CD4-positive, alpha-beta T cell treated with Interleukin-10 for 1 hour (primary cell): ENCODE results near the gene FTCD.
"Not testable (repeated sequence)": the region's sequence is repeated elsewhere in the genome, so short reads cannot be mapped to it uniquely, and the experiment has no call there.

ENCODE experiments used
- DNase-seq: peaks from one replicate; pipeline ENCODE4 v3.0.0-alpha.2; 2020

FTCD gene

DNA sequence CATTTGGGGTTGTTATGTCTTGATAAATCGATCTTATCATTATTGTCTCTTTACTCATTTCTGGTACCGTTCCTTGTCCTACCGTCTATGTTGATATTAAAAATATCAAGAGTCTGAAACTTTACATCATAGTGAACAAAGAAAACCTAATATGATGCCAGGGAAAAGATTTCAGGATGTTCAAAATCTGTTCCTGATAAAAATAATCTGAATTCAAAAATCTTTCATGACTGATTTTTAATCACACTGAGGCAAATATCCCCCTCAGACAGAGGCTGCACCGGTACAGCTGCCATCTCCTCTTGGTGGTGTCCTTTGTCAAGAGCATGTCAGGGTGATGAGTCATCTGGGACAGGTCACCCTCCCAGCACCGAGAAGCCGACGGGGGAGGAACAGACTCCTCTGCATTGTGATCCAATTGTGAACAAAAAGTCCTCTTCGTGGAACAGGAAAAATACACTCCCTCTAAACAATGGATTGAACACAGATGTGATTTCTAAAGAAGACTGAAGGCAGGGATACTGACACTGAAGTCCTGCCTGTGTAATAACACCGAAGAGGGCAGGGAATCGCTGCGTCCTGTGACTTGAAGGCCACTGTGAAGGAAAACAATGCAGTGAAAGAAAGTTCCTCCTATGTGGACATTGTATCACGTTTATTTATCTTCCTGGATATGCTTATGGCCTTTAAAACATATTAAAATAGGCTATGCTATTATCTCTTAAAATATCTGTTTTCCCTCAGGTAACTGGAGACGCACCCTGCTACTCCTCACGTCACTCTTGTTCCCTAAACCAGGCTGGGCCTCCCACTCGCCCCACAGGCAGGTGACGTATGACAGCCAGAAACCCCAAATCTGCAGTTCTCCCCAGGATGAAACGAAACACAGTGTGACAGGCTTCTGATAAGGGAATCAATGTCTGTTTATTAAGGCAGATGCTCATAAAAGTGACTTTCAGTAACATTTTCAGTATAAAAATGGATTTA is 33.1 kb upstream of the FTCD start:
- DNase-seq: no peak

DNA sequence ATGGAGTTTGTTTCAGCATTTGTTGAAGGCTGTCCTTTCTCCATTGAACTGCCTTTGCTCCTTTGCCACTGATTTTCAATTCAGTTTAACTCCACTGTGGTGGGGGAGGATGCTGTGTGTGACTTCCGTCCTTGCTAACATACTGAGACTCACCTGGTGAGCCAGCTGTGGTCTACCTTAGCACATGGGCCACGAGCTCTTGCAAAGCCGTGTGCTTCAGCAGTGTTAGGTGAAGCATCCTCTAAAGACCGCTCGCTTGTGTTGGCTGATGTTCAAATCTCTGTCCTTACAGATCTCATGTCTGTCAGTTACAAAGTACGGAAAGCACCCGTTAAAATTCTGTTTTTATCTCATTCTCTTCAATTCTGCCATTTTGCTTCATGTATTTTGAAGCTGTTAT is 32.4 kb upstream of the FTCD start:
- no peak for DNase-seq

DNA sequence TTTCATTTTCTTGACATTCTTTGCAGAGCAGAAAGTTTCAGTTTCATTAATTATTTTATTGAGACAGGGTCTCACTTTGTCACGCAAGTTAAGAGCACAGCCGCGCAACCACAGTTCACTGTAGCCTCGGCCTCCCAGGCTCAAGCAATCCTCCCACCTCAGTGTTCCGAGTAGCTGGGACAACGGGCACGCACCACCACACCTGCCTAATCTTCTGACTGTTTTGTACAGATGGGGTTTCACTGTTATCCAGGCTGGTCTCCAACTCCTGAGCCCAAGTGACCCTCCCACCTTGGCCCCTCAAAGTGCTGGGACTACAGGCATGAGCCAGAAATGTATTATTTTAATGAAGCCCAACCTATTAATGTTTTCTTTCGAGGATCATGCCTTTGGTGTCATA is 31.9 kb upstream of the FTCD start:
- DNase-seq: no peak

DNA sequence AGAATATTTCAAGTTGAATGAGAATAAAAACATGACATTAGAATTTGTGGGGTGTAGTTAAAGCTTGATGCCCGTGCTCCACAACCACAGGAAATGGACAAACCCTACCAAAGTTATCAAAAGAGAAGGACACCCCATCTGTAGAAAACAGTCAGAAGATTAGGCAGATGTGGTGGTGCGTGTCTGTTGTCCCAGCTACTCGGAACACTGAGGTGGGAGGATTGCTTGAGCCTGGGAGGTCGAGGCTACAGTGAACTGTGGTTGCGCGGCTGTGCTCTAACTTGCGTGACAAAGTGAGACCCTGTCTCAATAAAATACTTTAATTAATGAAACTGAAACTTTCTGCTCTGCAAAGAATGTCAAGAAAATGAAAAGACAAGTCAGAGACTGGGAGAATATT is 30.3 kb upstream of the FTCD start:
- no peak for DNase-seq

DNA sequence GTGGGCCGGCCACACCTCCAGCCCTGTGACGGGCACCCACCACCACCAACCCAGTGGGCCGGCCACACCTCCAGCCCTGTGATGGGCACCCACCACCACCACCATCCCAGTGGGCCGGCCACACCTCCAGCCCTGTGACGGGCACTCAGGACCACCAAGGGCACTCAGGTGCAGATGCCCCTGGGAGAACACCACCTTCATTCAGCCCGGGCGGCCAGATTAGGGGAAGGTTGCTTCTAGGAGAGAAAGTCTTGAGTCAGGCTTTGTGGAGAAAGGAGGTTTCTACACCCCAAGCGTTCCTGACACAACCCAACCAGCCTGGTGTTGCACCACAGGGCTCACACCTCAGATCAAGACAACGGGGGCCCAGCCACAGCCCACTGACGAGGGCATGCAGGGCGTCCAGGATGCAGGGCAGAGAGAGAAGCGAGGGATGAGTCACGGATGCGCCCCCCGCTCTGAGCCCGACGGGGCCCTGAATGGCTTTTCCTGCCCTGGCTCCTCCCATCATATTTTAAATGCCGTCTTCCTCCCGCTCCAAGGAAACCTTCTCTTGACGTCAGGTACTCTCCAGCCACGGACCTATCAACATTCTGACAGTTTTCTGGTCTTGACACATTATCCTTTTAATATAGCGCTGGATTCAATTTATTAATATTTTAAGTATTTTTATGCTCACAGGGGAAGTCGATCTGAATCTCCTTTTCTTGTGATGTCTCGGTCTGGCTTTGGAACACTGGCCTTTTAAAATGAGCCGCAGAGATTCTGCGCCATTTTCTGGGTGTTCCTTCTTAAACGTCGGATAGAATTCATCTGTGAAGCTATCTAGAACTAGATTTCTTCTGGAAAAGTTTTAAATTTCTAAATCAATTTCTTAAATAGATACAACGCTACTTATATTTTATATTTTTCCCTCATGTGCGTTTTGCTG is 29.5 kb upstream of the FTCD start:
- peak; percentile 71 for DNase-seq

DNA sequence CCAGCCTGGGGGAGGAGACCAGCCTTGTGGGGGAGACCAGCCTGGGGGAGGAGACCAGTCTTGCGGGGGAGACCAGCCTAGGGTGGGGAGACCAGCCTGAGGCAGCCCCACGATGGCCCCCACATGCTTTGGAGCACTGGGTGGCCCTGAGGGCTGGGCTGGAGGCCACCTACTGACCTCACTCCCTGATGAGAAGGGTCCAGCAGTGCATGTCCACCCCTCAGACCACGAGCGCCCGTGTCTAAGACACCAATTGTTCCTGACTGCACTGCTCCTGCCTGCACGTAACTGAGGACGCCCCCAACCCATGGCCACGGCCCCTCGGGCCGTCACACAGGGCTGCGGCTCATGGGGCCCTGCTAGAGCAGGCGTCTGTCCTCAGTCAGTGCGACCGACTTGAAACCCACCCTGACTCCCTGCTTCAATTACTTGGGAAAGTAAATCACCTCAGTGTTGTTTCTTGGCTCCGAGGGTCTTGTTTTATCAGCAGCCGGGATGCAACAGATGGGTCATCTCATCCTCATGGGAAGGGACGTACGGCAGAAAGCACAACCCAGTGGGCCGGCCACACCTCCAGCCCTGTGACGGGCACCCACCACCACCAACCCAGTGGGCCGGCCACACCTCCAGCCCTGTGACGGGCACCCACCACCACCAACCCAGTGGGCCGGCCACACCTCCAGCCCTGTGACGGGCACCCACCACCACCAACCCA is 28.7 kb upstream of the FTCD start, which contains the start of gene SPATC1L:
SPATC1L (minus strand) TSS at position 550 of the 715 bp plus-strand sequence. CDS start 1,643 bp downstream, outside the sequence.
- peak; percentile 43 for DNase-seq

DNA sequence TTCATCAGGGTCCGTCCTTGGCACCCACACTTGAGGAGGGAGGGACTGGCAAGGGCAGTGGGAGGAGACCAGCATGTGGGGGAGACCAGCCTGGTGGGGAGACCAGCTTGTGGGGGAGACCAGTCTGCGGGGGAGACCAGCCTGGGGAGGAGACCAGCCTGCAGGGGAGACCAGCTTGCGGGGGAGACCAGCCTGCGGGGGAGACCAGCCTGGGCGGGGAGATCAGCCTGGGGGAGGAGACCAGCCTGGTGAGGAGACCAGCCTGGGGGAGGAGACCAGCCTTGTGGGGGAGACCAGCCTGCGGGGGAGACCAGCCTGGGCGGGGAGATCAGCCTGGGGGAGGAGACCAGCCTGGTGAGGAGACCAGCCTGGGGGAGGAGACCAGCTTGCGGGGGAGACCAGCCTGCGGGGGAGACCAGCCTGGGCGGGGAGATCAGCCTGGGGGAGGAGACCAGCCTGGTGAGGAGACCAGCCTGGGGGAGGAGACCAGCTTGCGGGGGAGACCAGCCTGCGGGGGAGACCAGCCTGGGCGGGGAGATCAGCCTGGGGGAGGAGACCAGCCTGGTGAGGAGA is 28.0 kb upstream of the FTCD start:
- DNase-seq: not testable (repeated sequence)

DNA sequence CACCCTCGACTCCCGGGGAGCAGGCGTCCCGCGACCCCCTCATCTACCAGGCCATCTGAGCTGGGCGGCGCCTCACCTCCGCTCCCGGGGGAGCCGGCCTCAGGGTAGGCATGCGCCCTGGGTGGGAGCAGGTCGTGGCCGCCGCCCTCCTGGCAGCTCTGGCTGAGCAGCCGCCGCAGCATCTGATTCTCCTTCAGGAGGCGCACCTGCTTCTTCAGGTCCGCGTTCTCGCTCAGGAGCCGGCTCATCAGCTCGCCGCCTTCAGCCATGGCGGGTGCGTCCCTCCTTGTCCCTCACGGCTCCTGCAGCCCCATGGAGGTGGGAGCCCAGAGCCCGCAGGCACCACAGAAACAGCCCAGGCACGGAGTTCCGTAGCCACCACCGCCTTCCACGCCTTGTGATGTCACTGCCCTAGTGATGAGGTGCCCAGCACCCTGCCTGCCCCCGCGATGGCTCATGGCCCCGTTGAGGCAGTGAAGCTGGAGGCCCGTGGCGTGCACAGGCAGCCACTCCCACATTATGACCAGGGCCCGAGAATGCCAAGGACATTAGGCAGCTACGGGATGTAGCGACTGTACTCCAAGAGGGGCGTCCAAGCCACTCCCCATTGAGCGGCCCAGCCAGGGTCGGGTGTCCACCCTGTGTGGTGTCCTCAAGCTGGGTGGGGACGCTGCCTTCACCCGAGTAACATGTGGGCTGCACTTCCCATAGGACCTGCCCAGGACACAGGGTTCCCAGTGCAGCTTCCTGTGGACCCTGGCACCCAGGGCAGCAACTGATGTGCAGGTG is 27.4 kb upstream of the FTCD start:
- no peak for DNase-seq

DNA sequence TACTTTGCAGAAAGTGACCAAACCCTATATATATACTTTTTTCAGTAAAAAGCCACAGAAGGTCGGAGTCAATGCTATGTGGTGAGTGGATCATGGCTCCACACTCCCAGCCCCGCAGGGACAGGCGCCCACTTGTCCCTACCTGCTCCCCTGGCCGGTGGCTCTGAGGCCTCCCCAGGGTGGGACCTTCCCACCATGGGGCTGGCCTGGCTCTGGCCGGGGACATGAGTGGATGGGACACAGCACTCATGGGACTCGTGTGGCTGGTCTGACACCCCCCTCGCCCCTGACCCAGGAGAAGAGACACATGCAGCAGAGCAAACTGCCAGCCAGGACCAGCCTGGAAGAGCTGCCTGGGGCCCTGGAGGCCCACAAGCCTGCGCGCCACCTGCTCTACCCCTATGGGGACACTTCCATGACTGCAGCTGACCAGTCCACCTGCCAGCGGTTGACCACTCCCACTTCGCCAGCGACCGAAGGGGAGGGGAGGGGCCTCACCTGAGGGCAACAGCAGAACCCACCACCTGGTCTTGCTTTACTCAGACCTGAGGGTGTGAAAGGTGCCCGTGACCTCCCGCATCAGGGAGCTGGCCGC is 26.7 kb upstream of the FTCD start:
- no peak for DNase-seq

DNA sequence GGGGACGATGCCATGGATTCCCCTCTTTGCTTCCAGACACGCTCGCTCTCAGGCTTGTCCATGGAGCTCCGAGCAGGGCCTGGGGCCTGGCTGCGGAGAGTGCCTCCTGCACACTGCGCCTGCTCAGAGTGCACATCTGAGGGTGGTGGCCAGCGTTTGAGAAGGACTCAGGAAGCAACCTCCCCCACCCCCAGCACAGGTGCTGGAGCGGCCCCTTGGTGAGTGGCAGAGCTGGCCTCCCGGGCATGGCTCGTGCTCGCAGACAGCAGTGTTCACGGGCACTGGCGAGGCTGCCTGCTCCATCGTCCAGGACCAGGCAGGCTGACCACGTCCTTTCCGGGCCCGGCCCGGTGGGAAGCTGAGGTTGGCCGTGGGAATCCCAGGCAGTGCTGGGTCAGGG is 26.1 kb upstream of the FTCD start:
- no peak for DNase-seq

DNA sequence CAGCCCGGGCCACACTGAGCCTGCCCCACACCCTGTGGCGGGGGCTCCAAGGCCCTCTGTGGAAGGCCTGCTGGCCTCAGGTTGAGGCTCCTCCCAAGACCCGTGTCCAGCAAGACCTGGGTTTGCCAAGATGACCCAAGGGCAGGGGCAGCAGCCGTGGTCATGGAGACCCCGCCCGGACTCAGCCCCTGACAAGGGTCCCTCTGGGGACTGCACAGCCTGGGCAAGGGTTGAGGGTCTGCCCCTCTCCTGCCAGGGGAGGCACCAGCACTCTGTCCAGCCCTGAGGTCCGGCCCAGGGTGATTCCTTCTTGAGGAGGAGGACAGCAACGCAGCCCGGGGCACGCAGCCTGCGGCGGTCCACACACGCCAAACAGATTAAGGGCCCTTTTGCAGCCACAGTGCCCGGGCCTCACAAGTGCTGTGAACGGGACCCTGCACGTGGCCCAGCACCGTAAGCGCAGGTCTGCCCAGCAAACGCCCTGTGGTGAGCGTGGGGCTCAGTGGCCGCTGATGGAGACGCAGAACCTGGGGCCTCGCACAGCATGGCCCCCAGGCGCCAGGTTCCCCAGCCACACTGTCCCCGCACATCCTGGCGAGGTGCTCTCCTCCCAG is 25.5 kb upstream of the FTCD start:
- no peak for DNase-seq

DNA sequence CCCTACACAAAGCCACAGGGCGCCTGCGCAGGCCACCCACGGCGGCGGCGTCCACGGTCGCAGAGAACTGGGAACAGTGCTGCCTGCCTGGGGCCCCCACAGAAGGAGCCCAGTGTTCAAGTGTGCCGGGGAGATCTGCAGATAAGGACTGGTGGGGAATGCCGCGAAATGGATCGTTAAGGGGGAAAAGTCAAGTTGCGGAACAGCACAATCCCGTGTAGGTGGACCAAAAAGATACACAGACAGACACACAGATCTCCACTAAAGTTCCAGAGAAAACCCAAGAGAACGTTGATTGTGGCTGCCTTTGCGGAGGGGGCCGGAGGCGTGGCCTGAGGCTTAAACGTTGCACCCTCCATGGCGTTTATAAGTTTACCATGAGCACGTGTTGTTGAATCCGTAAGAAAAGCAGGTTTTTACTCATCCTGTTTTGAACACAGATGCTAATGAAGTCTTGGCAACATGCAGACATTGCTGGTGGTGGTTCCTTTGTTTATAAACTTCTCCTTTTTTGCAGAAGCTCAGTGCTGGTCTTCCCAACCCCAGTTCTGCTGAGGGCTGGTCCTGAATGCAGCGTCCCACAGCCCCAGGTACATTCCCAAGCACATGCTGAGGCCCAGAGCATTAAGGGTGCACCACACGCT is 24.8 kb upstream of the FTCD start:
- DNase-seq: no peak

DNA sequence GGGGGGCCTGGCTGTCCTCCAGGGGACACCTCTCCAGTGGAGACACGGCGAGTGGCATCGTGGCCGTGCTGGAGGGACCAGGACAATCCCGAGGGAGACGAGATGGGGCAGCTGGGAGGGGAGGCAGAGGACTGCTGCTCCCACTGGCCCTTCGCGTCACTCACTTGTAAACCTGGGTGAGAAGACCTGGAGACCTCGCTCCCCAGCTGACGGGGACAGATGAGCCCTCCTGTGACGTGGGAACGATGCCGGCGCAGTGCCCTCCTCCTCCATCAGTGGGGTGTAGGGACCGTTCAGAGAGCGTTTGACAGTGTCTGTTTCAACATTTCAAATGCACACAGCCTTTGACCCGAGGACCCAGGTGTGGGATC is 24.3 kb upstream of the FTCD start:
- DNase-seq: no peak

DNA sequence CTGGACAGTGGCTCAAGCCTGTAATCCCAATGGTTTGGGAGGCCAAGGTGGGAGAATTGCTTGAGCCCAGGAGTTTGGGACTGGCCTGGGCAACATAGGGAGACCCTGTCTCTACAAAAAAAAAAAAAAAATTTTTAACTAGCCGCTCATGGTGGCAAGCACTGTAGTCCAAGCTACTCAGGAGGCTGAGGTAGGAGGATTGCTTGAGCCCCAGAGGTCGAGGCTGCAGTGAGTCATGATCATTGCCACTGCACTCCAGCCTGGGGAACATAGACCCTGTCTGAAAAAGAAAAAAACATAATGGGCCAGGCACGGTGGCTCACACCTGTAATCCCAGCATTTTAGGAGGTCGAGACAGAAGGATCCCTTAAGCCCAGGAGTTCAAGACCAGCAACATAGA is 23.6 kb upstream of the FTCD start:
- no peak for DNase-seq

DNA sequence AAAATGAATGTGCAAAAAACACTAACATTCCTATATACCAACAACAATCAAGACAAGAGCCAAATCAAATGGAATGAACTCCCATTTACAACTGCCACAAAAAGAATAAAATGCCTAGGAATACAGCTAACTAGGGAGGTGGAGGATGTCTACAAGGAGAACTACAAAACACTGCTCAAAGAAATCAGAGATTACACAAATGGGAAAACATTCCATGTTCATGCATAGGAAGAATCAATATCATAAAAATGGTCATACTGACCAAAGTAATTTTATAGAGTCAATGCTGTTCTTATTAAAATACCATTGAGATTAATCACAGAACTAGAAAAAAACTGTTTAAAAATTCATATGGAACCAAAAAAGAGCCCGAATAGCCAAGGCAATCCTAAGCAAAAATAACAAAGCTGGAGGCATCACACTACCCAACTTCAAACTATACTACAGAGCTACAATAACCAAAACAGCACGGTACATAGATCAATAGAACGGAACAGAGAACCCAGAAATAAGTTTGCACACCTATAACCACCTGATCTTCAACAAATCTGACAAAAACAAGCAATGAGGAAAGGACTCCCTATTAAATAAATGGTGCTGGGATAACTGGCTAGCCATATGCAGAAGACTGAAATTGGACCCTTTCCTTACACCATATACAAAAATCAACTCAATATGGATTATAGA is 21.2 kb upstream of the FTCD start:
- not testable (repeated sequence) for DNase-seq

DNA sequence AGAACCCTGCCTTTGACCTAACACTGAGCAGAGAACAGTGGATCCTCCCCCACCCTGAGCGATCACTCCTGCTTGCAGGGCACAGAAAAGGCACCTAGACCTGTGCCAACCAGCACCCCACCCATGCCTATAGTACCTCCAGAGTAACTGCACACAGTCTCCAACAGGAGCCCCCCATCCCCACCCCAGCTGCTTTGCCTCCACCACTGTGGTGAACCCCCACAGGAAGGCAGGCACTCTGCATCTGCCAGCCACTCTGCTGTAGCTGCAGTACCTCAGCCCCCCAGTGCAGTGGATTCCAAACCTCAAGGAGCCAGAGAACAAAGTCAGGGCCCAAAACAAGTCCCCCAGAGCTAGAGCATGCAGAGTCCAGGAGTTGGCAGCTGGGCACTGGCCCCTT is 18.2 kb upstream of the FTCD start:
- DNase-seq: no peak

DNA sequence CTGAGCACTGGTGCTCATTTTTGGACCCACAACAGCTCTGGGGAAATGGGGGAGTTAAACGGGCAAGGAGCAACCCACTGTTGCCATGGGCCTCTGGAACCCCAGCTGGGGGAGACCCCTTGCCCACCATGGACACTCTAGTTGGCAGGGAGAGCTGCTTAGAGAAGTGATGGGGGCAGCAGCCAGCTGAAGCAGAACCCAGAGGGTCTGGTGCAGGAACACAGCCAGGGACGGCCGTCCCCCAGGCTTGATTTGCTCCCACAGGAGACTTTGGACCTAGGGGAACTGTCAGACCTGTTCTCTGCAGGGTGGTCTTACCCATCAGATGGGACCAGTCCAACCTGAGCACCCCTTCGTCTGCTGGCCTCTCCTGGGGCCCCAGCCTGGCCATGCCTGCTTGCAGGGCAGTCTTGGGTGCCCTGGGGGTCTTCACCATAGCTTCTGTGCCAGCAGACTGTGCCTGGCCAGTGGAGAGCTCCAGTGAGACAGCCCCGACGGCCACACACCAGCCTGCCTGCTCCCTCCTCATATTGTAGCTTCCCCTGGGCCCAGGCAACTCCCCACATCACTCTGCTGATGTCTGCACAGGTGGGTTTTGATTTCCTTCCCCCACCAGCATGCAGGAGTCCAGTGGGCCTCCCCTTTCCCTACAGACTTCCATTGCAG is 17.6 kb upstream of the FTCD start:
- DNase-seq: no peak

DNA sequence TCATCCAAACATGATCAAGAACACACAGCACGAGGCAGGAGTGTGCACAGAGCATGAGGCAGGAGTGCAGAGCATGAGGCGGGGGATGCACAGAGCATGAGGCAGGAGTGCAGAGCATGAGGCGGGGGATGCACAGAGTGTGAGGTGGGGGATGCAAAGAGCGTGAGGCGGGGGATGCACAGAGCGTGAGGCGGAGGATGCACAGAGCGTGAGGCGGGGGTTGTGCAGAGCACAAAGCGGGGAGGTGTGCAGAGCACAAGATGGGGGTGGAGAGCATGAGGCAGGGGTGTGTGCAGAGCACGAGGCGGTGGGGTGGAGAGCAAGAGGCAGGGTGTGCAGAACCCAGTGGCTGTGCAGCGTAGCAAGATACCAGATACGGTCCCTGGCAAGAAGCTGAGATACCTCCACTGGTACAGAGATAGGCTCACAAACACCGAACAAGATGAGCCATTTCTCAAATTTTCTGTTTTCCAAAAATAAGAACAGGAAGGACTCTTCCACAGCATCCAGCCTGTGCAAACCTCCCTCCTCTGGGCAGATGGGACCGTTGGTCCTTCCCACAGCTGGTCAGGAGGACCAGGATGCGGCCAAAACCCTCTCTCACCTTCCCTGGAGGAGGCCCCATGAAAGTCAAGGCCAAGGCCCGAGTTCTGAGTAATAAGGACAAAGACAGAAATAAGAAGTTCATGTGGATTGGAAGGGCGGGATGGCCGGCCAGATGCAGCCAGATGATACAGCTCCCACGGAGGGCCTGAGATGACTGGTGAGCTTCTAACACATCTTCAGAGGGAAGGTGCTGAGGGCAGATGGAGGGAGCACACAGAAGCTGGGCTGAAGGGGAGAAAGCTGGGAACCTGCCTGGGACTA is 16.9 kb upstream of the FTCD start:
- no peak for DNase-seq
